GM19025 (cell line): ENCODE measurements around the gene TESPA1.

Experiments
- ATAC-seq: cut with Tn5 transposase; IDR thresholded peaks from one replicate; pipeline ENCODE4 v1.9.1; 2021; ENCODE audit warnings: mild to moderate bottlenecking, low read depth, moderate library complexity; ENCODE audit not compliant: unreplicated experiment

Gene TESPA1

DNA sequence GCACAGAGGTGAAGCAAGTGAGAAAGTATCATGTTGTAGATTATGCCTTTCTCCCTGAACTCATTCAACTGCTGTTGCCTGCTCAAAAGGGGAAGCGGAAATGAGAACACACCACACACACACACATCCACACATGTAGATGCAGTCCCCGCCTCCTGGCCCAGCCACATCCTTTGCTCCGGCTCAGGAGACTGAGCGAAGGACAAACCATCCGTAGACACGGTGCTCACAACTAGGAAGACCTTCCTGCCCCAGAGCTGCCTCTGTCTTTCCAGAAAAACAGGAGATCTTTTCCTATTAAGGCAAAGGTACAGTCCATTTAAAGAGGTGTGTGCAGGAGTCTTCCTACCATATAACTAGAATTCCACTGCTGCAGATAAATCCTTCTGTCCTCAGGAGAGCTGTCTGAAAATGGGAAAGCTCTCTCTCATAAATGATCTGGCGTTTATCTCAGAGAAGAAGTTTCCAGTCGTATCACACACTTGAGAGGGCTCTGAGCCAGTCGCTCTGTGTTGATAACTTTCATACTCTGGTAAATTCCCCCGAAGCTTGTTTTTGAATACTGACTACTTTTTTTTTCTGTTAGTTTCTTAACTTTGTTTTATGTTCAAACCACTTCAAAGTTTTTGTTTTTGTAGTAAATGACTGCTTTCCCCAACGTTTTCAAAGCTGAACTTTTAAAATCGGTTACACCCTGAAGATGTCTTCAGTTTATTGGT is at the start of gene TESPA1:
Gene TESPA1, minus strand, starts transcription at position 105 of the 719 bp plus-strand sequence. CDS start 10,200 bp downstream, outside the sequence.
- ATAC-seq = peak; percentile 94

DNA sequence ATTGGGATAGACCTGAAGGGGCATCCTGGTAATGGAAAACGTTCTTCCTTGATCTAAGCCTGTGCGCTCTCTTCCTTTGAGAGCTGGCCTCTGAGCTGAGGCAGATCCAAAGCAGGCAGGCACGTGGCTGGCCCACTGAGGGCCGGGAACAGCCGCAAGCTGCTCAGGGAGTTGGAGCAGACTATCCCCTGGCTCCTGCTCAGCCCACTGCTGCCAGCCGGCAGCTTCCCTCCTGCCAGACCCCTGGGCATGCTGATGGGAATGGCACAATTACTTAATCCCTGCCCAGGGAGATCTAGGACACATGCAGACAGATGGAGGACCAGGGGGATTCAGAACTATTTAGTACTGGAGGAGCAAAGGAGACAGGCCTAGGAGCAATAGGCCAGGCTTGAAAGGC is 49.7 kb upstream of the TESPA1 start:
- ATAC-seq = no peak

DNA sequence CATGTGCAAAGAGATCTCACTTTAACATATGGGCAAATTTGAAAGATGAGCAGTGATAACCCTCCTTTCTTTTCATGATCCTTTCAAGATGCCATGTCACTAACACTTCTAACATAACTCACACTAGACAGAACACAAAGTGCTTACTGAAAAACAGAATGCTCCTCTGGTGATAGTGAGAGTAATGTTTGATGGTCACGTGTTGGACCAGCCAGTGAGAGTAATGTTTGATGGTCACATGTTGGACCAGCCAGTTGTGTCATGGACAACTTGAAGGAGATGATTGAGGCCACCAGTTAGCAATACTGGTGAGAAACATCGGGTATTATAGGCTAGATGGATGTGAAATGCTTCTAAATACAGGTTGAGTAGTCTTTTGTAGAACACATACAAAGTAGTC is 40.9 kb upstream of the TESPA1 start:
- ATAC-seq = no peak

GRCh38 chr12:55024575-55024974 is 40.0 kb upstream of the TESPA1 start:
- ATAC-seq = no peak

- no peak for ATAC-seq
Measured at GRCh38 chr12:55019784-55020183, 35.2 kb upstream of the TESPA1 start, which contains the start of gene NEUROD4. Gene NEUROD4, plus strand, starts transcription at chr12:55019974. Its CDS starts 6,466 bp downstream, at chr12:55026440.

- ATAC-seq = no peak
Measured at GRCh38 chr12:55017416-55017925, 32.9 kb upstream of the TESPA1 start.

DNA sequence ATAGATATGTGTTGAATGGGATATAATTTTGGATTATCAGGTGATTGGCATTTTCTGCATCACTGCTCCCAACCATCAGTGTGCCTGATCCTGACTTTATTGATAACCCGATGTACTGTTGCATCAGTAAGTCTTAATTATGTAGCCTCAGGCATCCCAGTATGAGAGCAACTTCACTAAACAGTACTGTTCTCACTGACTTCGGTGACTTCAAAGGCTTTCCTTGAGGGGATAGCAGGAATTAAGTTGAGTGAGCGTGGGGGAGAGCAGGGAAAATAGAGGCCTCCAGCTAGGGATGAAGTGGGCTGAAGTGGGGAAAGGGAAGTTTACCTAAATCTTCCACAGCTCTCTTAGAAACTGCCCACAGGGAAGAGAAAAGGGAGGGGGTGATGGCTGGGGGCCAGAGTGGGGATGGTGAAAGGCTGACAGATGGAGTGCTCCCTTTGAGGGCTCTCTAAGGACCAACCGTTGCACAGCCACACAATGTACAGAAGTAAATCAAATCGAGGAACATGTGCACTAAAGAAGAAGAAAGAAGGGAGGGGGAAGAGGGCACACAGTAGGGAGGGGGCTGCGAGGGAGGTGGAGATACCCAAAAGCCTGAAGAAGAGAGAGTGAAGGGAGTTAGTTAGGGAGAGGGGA is 24.5 kb upstream of the TESPA1 start:
- no peak for ATAC-seq

- no peak for ATAC-seq
Measured at GRCh38 chr12:55002355-55002754, 17.8 kb upstream of the TESPA1 start.

GRCh38 chr12:55001198-55001868 is 16.8 kb upstream of the TESPA1 start:
- ATAC-seq = no peak

DNA sequence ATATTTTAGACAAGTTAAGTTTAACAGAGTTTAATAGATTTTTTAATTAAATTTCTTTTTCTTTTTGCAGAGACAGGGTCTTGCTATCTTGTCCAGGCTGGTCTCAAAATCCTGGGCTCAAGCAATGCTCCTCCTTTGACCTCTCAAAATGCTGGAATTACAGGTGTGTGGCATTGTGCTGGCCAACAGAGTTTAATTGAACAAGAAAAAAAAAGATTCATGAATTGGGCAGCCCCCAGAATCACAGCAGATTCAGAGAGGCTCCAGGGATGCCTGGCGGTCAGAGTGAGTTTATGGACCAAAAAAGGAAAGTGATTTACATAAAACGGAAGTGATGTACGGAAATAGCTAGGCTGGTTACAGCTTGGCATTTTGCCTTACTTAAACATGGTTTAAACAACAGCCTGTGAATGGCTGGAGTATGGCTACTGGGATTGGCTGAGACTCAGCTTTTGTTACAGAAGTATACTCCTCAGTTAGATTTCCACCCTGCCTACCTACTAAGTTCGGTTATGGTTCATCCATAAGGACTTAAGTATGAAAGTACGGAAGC is 14.5 kb upstream of the TESPA1 start:
- ATAC-seq = no peak

DNA sequence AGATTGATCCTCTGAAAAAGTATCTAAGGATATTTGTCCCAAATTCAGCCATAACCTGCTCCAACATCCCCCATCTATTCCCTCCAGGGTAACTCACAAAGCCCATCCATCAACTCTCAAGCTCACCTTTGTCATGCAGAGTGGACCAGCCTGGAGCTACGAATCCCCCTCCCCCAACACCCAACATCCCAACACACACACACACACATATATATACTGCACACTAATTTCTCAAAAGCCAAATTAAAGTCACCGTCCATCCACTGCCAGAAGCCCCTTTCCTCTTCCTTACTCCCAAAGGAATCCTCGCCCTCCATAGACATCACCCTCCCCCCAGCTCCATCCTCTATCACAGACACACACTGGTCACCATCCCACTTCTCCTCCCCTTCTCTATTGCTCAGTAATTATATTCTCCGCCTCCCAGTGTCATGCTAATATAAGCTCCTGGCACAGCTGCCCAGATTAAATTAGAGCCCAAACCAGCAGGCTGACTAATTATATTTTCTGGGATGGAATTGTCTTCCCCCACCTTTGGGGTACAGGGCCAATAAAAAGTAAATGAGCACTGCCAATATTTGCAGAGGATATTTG is 13.5 kb upstream of the TESPA1 start:
- ATAC-seq = no peak

DNA sequence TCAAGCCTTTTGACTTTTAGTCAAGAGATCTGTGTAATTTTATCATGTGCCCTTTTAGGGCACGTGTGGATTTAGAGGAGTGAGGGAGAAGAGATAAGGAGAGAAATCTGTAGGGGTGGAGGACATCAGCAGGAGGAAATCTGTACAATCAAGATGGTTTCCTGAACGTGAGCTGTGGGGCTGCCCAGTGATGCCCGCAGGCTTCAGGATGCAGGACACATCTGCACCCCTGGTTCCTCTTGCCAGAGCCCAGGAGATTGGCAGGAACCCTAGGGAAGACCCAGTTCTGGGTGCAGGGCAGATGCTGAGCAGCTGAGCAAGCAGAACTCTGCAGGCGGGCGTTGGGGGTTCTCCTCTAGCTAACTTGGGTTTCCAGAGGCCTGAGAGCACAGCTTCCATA is 11.6 kb upstream of the TESPA1 start:
- ATAC-seq = no peak

GRCh38 chr12:54993181-54993835 is 8.7 kb upstream of the TESPA1 start:
- ATAC-seq = no peak

DNA sequence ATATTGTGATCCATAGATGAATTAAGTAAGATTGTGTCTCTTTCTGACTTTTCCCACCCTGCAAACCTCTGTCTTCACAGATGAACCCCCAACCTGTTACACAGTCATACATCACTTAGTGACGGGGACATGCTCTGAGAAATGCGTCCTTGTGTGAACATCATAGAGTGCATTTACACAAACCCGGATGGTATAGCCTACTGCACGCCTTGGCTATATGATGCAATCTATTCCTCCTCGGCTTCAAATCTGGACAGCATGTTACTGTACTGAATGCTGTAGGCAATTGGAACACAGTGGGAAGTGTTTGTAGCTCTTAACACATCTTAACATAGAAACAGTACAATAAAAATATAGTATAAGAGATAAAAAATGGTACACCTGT is 7.4 kb upstream of the TESPA1 start:
- ATAC-seq = peak; percentile 6

DNA sequence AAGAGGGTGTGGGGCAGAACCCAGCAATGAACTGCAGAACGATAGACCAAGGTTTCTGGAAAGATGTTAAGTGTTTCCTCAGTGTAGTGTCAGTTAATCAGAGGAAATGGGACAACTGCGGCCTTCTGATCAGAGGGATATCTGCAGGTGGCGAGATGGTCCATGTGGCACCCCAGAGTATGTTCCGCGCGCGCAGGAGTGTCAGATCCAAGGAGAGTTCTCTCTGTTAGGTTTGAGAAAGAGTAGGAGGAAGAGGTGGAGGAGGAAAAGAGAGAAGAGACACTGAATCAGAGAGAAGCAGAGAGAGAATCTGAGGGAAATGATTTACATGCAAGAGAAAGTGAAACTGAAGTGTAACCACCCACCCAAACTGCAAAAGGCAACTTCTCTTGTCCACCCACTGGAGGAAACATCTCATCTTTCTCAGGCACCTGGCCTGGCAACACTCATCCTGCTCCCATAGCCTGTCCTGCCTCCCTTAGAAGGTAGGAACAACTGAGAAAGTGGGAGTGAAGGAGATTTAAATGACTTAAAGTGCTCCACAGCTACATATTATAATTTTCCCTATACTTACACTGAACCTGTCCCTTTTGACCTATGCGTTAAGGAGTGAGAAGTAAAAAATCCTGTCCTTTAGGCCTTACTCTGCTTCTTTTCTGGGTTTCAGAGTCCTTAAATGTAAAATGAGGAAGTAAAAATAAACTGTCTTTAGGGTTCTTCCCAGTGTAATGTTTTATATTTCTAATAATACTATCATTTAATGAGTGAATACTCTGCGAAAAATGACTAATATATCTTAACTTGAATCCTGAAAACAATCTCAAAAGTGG is 6.8 kb upstream of the TESPA1 start:
- ATAC-seq = peak; percentile 66

- no peak for ATAC-seq
Measured at GRCh38 chr12:54989829-54990228, 5.3 kb upstream of the TESPA1 start.

- no peak for ATAC-seq
Measured at GRCh38 chr12:54988402-54989054, 4.0 kb upstream of the TESPA1 start.

- no peak for ATAC-seq
Measured at GRCh38 chr12:54987611-54988231, 3.2 kb upstream of the TESPA1 start.
